Fibroblast of lung (primary cell): ENCODE results near the gene DNAJC27. TPM values are rescaled to one million over a fixed set of nuclear protein-coding genes. Genes with fewer than 3 reads are reported as not detected.

Source experiments
- DNase-seq, 2 donors: peaks; one replicate each; pipeline versions ENCODE4 v3.0.0 to v3.0.0-alpha.2; 2010; ENCODE audit warnings: low read depth in 2 of 2
- H2AFZ ChIP-seq: 2 replicates; pipeline ENCODE4 v1.5.1; 2012; ENCODE audit warnings: low read length, control low read depth, inconsistent platforms
- H3K27ac ChIP-seq: 2 replicates; pipeline ENCODE4 v1.5.1; 2011; ENCODE audit warnings: low read length, control low read depth; ENCODE audit not compliant: insufficient read depth
- H3K27me3 ChIP-seq: 2 replicates; pipeline ENCODE4 v1.5.1; 2011; ENCODE audit warnings: mild to moderate bottlenecking, low read length; ENCODE audit not compliant: control insufficient read depth, insufficient read depth
- H3K36me3 ChIP-seq: 2 replicates; pipeline ENCODE4 v1.5.1; 2011; ENCODE audit warnings: low read length; ENCODE audit not compliant: control insufficient read depth, insufficient read depth
- H3K4me1 ChIP-seq: 2 replicates; pipeline ENCODE4 v1.5.1; 2011; ENCODE audit warnings: low read length; ENCODE audit not compliant: control insufficient read depth, insufficient read depth; ENCODE audit errors: extremely low read depth
- H3K4me2 ChIP-seq: 2 replicates; pipeline ENCODE4 v1.5.1; 2011; ENCODE audit warnings: low read length, control low read depth; ENCODE audit not compliant: insufficient read depth; ENCODE audit errors: extremely low read depth
- H3K4me3 ChIP-seq, 4 experiments: fragments of 200-600 bp in 1 of 4; sonication (generic) in 1 of 4; replicated peaks in 1 of 4; 2 replicates each; pipeline ENCODE4 v1.5.1; 2011 to 2016; ENCODE audit warnings: low read length in 4 of 4, low read depth in 3 of 4, mild to moderate bottlenecking in 3 of 4, control low read depth in 2 of 4, inconsistent platforms in 1 of 4, mixed read lengths in 1 of 4; ENCODE audit not compliant: insufficient read depth in 1 of 4; ENCODE audit errors: control extremely low read depth in 1 of 4
- H3K79me2 ChIP-seq: 2 replicates; pipeline ENCODE4 v1.5.1; 2012; ENCODE audit warnings: mild to moderate bottlenecking, low read length, inconsistent platforms; ENCODE audit not compliant: control insufficient read depth, insufficient read depth
- H3K9ac ChIP-seq: 2 replicates; pipeline ENCODE4 v1.5.1; 2011; ENCODE audit warnings: mild to moderate bottlenecking, low read length, control low read depth; ENCODE audit not compliant: insufficient read depth
- H3K9me3 ChIP-seq: 2 replicates; pipeline ENCODE4 v1.5.1; 2012; ENCODE audit warnings: low read depth, low read length; ENCODE audit not compliant: control insufficient read depth, insufficient read depth
- H4K20me1 ChIP-seq: 2 replicates; pipeline ENCODE4 v1.5.1; 2011; ENCODE audit warnings: low read length; ENCODE audit not compliant: control insufficient read depth, insufficient read depth; ENCODE audit errors: extremely low read depth
- EZH2 ChIP-seq: IDR thresholded peaks from 2 replicates; pipeline ENCODE4 v1.5.1; 2012; ENCODE audit warnings: low read length, control low read depth, mild to moderate bottlenecking; ENCODE audit errors: missing control alignments
- polyA plus RNA-seq, 2 donors: library from polyadenylated mRNA; depleted of rRNA in 1 of 2; stranded (reverse) in 1 of 2; unstranded in 1 of 2; fragments of >200 nt; gene quantifications; 2 replicates each; pipeline ENCODE4 v1.2.1, GENCODE V29; 2011 to 2012; ENCODE audit warnings: missing spikeins in 1 of 2
- total RNA-seq: library from RNA; depleted of rRNA; stranded (reverse); fragments of >200 nt; gene quantifications from 2 replicates; pipeline ENCODE4 v1.2.1, GENCODE V29; 2014
- TF ChIP-seq, protein P1 (sequence below), 2 donors: IDR thresholded peaks in 1 of 2; conservative IDR thresholded peaks in 1 of 2; 1 replicate in 1 of 2; 2 replicates in 1 of 2; pipeline ENCODE4 v1.5.1; 2011 to 2012; ENCODE audit warnings: low read length in 2 of 2, control low read depth in 1 of 2, inconsistent platforms in 1 of 2, low read depth in 1 of 2, mild to moderate bottlenecking in 1 of 2

Gene DNAJC27
- total and polyA plus RNA-seq, 2 donors (not counting 1 experiment from before 2014, with no cell fraction given), result 5.0 to 7.3 TPM

DNA sequence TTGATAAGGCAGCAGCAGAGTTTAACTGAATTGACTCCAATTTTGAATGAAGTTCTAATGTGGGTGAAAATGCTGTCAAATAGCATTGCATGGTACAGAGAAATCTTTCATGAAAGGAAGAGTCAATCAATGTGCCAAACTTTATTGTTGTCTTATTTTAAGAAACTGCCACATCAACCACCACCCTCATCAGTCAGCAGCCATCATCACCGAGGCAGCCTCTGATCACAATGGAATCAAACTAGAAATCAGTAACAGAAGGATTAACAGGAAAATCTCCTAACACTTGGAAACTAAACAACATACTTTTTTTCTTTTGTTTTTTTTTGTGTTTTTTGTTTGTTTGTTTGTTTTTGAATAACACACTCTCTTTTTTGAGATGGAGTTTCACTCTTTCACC is 9.9 kb downstream of the DNAJC27 start:
- H3K9ac ChIP-seq, result no peak overlapping the region
- no peak overlapping the region for H3K27ac ChIP-seq
- no peak overlapping the region for H3K4me2 ChIP-seq
- H3K9me3 ChIP-seq, result no peaks in the 10 kb centered on the region
- H3K36me3 ChIP-seq, result no peaks in the 10 kb centered on the region
- TF ChIP-seq, protein P1, sequence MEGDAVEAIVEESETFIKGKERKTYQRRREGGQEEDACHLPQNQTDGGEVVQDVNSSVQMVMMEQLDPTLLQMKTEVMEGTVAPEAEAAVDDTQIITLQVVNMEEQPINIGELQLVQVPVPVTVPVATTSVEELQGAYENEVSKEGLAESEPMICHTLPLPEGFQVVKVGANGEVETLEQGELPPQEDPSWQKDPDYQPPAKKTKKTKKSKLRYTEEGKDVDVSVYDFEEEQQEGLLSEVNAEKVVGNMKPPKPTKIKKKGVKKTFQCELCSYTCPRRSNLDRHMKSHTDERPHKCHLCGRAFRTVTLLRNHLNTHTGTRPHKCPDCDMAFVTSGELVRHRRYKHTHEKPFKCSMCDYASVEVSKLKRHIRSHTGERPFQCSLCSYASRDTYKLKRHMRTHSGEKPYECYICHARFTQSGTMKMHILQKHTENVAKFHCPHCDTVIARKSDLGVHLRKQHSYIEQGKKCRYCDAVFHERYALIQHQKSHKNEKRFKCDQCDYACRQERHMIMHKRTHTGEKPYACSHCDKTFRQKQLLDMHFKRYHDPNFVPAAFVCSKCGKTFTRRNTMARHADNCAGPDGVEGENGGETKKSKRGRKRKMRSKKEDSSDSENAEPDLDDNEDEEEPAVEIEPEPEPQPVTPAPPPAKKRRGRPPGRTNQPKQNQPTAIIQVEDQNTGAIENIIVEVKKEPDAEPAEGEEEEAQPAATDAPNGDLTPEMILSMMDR (conservative IDR thresholded peaks at IDR 0.05 in 1 of 2, IDR thresholded peaks at IDR 0.05 in 1 of 2; ENCODE audit: low read depth in 1 of 2, low read length in 2 of 2), result no peak
- no peak for TF ChIP-seq EZH2
- no peaks in the 10 kb centered on the region for H3K27me3 ChIP-seq
- no peak overlapping the region for H3K4me3 ChIP-seq
- no peaks in the 10 kb centered on the region for H4K20me1 ChIP-seq
- no peak for DNase-seq
- no peaks in the 10 kb centered on the region for H3K79me2 ChIP-seq
- H2AFZ ChIP-seq, result no peak overlapping the region
- no peaks in the 10 kb centered on the region for H3K4me1 ChIP-seq

DNA sequence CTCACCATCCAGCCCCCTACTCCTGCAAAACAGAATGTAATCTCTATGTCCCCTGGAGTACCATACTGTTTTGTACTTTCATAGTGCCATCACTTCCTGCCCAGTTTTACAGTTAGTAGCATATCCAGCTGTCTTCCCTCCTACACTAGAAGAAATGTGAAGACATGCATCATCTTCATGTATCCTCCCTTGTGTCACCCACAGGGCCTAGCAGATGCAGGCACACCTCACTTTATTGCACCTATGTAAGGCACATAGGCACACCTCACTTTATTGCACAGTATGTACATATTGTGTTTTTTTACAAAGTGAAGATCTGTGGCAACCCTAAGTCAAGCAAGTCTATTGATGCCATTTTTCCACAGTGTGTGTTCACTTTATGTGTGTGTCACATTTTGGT is 12.0 kb downstream of the DNAJC27 start:
- Histone ChIP-seq H3K4me2 (no peak overlapping the region), H4K20me1 (no peaks in the 10 kb centered on the region), H3K4me3 (no peak overlapping the region), H3K36me3 (no peaks in the 10 kb centered on the region), H3K27ac (no peak overlapping the region), H3K9ac (no peak overlapping the region), H3K4me1 (no peaks in the 10 kb centered on the region), H3K9me3 (no peaks in the 10 kb centered on the region), H3K27me3 (no peaks in the 10 kb centered on the region), H2AFZ (no peak overlapping the region), H3K79me2 (no peaks in the 10 kb centered on the region)
- no peak for DNase-seq
- TF ChIP-seq, protein P1 (conservative IDR thresholded peaks at IDR 0.05 in 1 of 2, IDR thresholded peaks at IDR 0.05 in 1 of 2; ENCODE audit: low read depth in 1 of 2, low read length in 2 of 2), result no peak
- no peak for TF ChIP-seq EZH2

DNA sequence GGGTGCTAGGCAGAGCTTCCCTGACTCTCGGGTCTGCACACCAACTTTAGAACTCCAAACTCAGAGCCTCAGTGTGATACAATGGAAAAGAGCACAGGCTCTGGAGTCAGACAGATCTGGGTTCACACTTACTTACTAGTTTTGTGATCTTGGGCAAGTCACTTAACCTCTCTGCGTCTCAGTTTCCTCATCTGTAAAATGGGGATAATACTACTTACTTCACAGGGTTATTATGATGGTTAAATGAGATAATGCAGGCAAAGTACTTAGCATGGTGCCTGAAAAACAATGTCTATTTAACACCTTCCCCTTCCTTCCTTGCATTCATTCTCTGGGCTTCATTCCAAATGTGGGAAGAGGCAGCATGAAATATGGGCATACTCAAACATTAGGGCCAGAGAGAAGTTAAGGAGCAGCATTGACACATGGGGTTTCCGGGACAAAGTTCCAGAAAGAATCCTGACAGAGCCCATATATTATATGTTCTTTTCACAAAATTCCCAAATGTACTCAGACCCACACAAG is 13.3 kb downstream of the DNAJC27 start:
- H3K79me2 ChIP-seq, result no peaks in the 10 kb centered on the region
- no peak overlapping the region for H3K4me3 ChIP-seq
- H3K9me3 ChIP-seq, result no peaks in the 10 kb centered on the region
- no peak overlapping the region for H2AFZ ChIP-seq
- H3K4me2 ChIP-seq, result no peak overlapping the region
- no peaks in the 10 kb centered on the region for H3K27me3 ChIP-seq
- no peak for TF ChIP-seq EZH2
- TF ChIP-seq, protein P1 (conservative IDR thresholded peaks at IDR 0.05 in 1 of 2, IDR thresholded peaks at IDR 0.05 in 1 of 2; ENCODE audit: low read depth in 1 of 2, low read length in 2 of 2), result no peak
- H3K9ac ChIP-seq, result no peak overlapping the region
- H3K27ac ChIP-seq, result no peak overlapping the region
- H4K20me1 ChIP-seq, result no peaks in the 10 kb centered on the region
- H3K4me1 ChIP-seq, result no peaks in the 10 kb centered on the region
- H3K36me3 ChIP-seq, result no peaks in the 10 kb centered on the region
- no peak for DNase-seq
